SK-N-SH (cell line): Measurements from ENCODE around the gene TMIGD2. TPM values are rescaled to one million over a fixed set of nuclear protein-coding genes. Genes with fewer than 3 reads are reported as not detected.

ENCODE experiments used
- CTCF ChIA-PET: fragments of 300-600, 350-600 bp; formaldehyde crosslinking; extraction: SDS; loops from one replicate; lab custom pipeline; 2021; lab: Yijun Ruan, JAX
- POLR2A ChIA-PET: fragments of 350-600 bp; sonication (Branson Sonifier 250); formaldehyde crosslinking; extraction: SDS; loops from one replicate; lab custom pipeline; 2020; ENCODE audit warnings: antibody characterized with exemption, inconsistent platforms; lab: Yijun Ruan, JAX
- DNase-seq: peaks from one replicate; pipeline ENCODE4 v3.0.0; 2012
- H2AFZ ChIP-seq: fragments of 200-600 bp; sonication (generic); 2 replicates; pipeline ENCODE4 v1.8.1; 2016; ENCODE audit warnings: antibody characterized with exemption, mild to moderate bottlenecking, low read depth
- H3F3A ChIP-seq: fragments of 200-600 bp; sonication (generic); replicated peaks from 2 replicates; pipeline ENCODE3; 2016; ENCODE audit warnings: antibody characterized with exemption, mild to moderate bottlenecking; ENCODE audit not compliant: insufficient read depth
- H3K27ac ChIP-seq, 2 experiments: fragments of 200-500 bp in 1 of 2; fragments of 200-600 bp in 1 of 2; sonication (Bioruptor generic) in 1 of 2; sonication (generic), shearing (Covaris generic) in 1 of 2; 2 replicates each; pipeline versions ENCODE4 v1.5.1 to v1.6.1; 2014 to 2016; ENCODE audit warnings: low read depth in 2 of 2, inconsistent platforms in 1 of 2, low read length in 1 of 2, mild to moderate bottlenecking in 1 of 2, mixed read lengths in 1 of 2
- H3K27me3 ChIP-seq: fragments of 200-600 bp; sonication (generic), shearing (Covaris generic); 2 replicates; pipeline ENCODE4 v1.6.1; 2016; ENCODE audit warnings: mixed run types; ENCODE audit not compliant: insufficient read depth
- H3K36me3 ChIP-seq, 2 experiments: fragments of 200-500 bp in 1 of 2; fragments of 200-600 bp in 1 of 2; sonication (Bioruptor generic) in 1 of 2; sonication (generic) in 1 of 2; replicated peaks in 1 of 2; 2 replicates each; pipeline versions ENCODE3 to v1.5.1; 2014 to 2016; ENCODE audit warnings: low read length in 1 of 2, mild to moderate bottlenecking in 1 of 2; ENCODE audit not compliant: insufficient read depth in 2 of 2, control insufficient read depth in 1 of 2
- H3K4me1 ChIP-seq, 2 experiments: fragments of 200-500 bp in 1 of 2; fragments of 200-600 bp in 1 of 2; sonication (Bioruptor generic) in 1 of 2; sonication (generic), shearing (Covaris generic) in 1 of 2; 2 replicates each; pipeline versions ENCODE4 v1.5.1 to v1.6.1; 2014 to 2016; ENCODE audit warnings: low read depth in 1 of 2, low read length in 1 of 2, mixed run types in 1 of 2; ENCODE audit not compliant: insufficient read depth in 2 of 2, control insufficient read depth in 1 of 2
- H3K4me2 ChIP-seq: fragments of 200-600 bp; sonication (generic), shearing (Covaris generic); 2 replicates; pipeline ENCODE4 v1.6.1; 2017; ENCODE audit warnings: mixed run types
- H3K4me3 ChIP-seq, 2 experiments: fragments of 200-500 bp in 1 of 2; fragments of 200-600 bp in 1 of 2; sonication (Bioruptor generic) in 1 of 2; sonication (generic), shearing (Covaris generic) in 1 of 2; 2 replicates each; pipeline versions ENCODE4 v1.5.1 to v1.8.1; 2014 to 2016; ENCODE audit warnings: low read depth in 2 of 2, inconsistent platforms in 1 of 2, low read length in 1 of 2, mild to moderate bottlenecking in 1 of 2, mixed read lengths in 1 of 2, moderate library complexity in 1 of 2
- H3K79me2 ChIP-seq: fragments of 200-600 bp; sonication (generic); 2 replicates; pipeline ENCODE4 v1.8.1; 2017; ENCODE audit warnings: mild to moderate bottlenecking; ENCODE audit not compliant: insufficient read depth
- H3K9ac ChIP-seq: fragments of 200-600 bp; sonication (generic); 2 replicates; pipeline ENCODE4 v1.6.1; 2017; ENCODE audit warnings: mixed run types
- H3K9me2 ChIP-seq: fragments of 200-600 bp; sonication (generic); 2 replicates; pipeline ENCODE4 v1.6.1; 2017; ENCODE audit warnings: mixed run types
- H3K9me3 ChIP-seq: fragments of 200-600 bp; sonication (generic); 2 replicates; pipeline ENCODE4 v1.6.1; 2017; ENCODE audit warnings: mixed run types, mild to moderate bottlenecking, moderate library complexity
- H4K20me1 ChIP-seq: fragments of 200-600 bp; sonication (generic); 2 replicates; pipeline ENCODE4 v1.6.1; 2017; ENCODE audit warnings: mild to moderate bottlenecking, mixed run types; ENCODE audit not compliant: insufficient read depth
- CHD2 ChIP-seq: fragments of 150-350 bp; IDR thresholded peaks from 2 replicates; pipeline ENCODE4 v1.6.1; 2018; ENCODE audit warnings: low read length; ENCODE audit not compliant: partially characterized antibody
- ELF1 ChIP-seq: IDR thresholded peaks from 2 replicates; pipeline ENCODE4 v1.4.0; 2012
- EP300 ChIP-seq, 2 experiments: IDR thresholded peaks; 2 replicates each; pipeline versions ENCODE4 v1.4.0 to v1.6.1; 2012; ENCODE audit warnings: borderline replicate concordance in 1 of 2, low read depth in 1 of 2, low read length in 1 of 2
- EZH2phosphoT487 ChIP-seq: fragments of 200-600 bp; sonication (generic); IDR thresholded peaks from 2 replicates; pipeline ENCODE4 v1.6.1; 2017; ENCODE audit warnings: low read depth, mixed run types, mild to moderate bottlenecking, antibody characterized with exemption, moderate library complexity, borderline replicate concordance
- FOXM1 ChIP-seq: IDR thresholded peaks from 2 replicates; pipeline ENCODE4 v1.4.0; 2012; ENCODE audit warnings: low read depth, mild to moderate bottlenecking
- GABPA ChIP-seq: IDR thresholded peaks from 2 replicates; pipeline ENCODE4 v1.4.0; 2012; ENCODE audit warnings: low read depth, mild to moderate bottlenecking
- GATA2 ChIP-seq: sonication (generic); formaldehyde crosslinking; IDR thresholded peaks from 2 replicates; pipeline ENCODE4 v1.5.0; 2020; ENCODE audit warnings: mild to moderate bottlenecking, missing genetic modification reagents
- JUND ChIP-seq: IDR thresholded peaks from 2 replicates; pipeline ENCODE4 v1.4.0; 2012
- MXI1 ChIP-seq: IDR thresholded peaks from 2 replicates; pipeline ENCODE4 v1.6.1; 2012; ENCODE audit warnings: mild to moderate bottlenecking, low read depth, low read length, improper control_type of control experiment
- NFIC ChIP-seq: IDR thresholded peaks from 2 replicates; pipeline ENCODE4 v1.4.0; 2012; ENCODE audit warnings: borderline replicate concordance
- NRF1 ChIP-seq: IDR thresholded peaks from 2 replicates; pipeline ENCODE4 v1.6.1; 2012; ENCODE audit warnings: low read depth, mild to moderate bottlenecking, low read length
- POLR2AphosphoS5 ChIP-seq: IDR thresholded peaks from 2 replicates; pipeline ENCODE4 v1.6.1; 2012; ENCODE audit warnings: low read depth, low read length
- RAD21 ChIP-seq: IDR thresholded peaks from 2 replicates; pipeline ENCODE4 v1.6.1; 2012; ENCODE audit warnings: mild to moderate bottlenecking, low read length
- RCOR1 ChIP-seq: fragments of 150-350 bp; IDR thresholded peaks from 2 replicates; pipeline ENCODE4 v1.6.1; 2017; ENCODE audit warnings: antibody characterized with exemption, low read length
- RFX5 ChIP-seq: IDR thresholded peaks from 2 replicates; pipeline ENCODE4 v1.6.1; 2012; ENCODE audit warnings: mild to moderate bottlenecking, improper control_type of control experiment, low read length
- SIN3A ChIP-seq: IDR thresholded peaks from 2 replicates; pipeline ENCODE4 v1.6.1; 2012; ENCODE audit warnings: low read depth, mild to moderate bottlenecking, low read length, moderate library complexity, borderline replicate concordance
- SMC3 ChIP-seq: IDR thresholded peaks from 2 replicates; pipeline ENCODE4 v1.6.1; 2012; ENCODE audit warnings: low read depth, low read length, improper control_type of control experiment
- TAF1 ChIP-seq: IDR thresholded peaks from 2 replicates; pipeline ENCODE4 v1.6.1; 2012; ENCODE audit warnings: low read depth, mild to moderate bottlenecking, low read length, moderate library complexity, borderline replicate concordance
- TCF12 ChIP-seq: IDR thresholded peaks from 2 replicates; pipeline ENCODE4 v1.4.0; 2012
- YY1 ChIP-seq: IDR thresholded peaks from 2 replicates; pipeline ENCODE4 v1.4.0; 2012; ENCODE audit warnings: low read depth, mild to moderate bottlenecking
- WGBS: methylation state at CpG from one replicate; pipeline ENCODE4 v1.1.6; 2017; ENCODE audit warnings: low lambda C conversion rate; 5-methylcytosine and 5-hydroxymethylcytosine counted together
- polyA plus RNA-seq, 3 experiments: library from polyadenylated mRNA; depleted of rRNA; stranded (reverse); fragments of >200 nt; gene quantifications; 2 replicates each; pipeline ENCODE4 v1.2.3, GENCODE V29; 2012
- TF ChIP-seq, protein P1 (sequence below): fragments of 150-350 bp; IDR thresholded peaks from 2 replicates; pipeline ENCODE4 v1.6.1; 2017; ENCODE audit warnings: antibody characterized with exemption, low read length, low read depth, borderline replicate concordance
- TF ChIP-seq, protein P2 (sequence below): fragments of 200-600 bp; sonication (generic); IDR thresholded peaks from 2 replicates; pipeline ENCODE4 v1.6.1; 2017; ENCODE audit warnings: antibody characterized with exemption, mild to moderate bottlenecking, moderate library complexity
- TF ChIP-seq, protein P3 (sequence below): IDR thresholded peaks from 2 replicates; pipeline ENCODE4 v1.6.1; 2012; ENCODE audit warnings: mild to moderate bottlenecking, low read depth, low read length, moderate library complexity
- TF ChIP-seq, protein P4 (sequence below): fragments of 150-350 bp; IDR thresholded peaks from 2 replicates; pipeline ENCODE4 v1.6.1; 2016; ENCODE audit warnings: mild to moderate bottlenecking, low read depth, low read length
- TF ChIP-seq, protein P5 (sequence below): IDR thresholded peaks from 2 replicates; pipeline ENCODE4 v1.4.0; 2012; ENCODE audit warnings: low read depth, borderline replicate concordance

TMIGD2 gene
- polyA plus RNA-seq, 1 of the 3 experiments (the other 2 are of a cell fraction) = not detected

DNA sequence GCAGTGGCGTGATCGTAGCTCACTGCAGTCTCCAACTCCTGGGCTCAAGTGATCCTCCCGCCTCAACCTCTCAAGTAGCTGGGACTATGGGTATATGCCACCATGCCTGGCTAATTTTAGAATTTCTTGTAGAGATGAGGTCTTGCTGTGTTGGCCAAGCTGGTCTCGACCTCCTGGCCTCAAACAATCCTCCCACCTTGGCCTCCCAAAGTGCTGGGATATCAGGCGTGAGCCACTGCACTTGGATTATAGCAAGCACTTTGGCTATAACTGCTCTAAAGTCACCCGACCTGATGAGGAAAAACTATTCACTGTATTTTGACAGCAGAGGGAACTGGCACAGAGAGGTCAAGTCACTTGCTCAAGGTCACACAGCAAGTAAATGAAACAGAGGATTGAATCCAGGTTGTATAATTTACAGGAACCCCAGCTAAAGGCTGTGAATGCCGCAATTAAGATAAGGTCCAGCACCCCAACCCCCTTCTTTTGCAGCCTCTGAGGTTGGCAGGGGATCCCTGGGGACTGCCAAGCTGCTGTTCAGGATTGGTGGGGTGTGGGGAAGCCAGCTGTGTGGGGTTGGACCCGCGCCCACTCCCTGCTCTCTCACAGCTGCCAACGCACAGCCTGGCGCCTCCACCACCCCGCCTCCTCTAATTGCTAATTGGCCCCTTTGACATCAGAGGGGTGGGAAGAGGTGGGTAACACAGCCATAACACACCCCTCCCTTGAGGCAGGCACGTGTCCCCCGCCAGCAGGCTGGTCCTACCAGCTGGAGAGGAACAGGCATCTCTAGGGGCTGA is 6.0 kb downstream of the TMIGD2 start:
- H3K36me3 ChIP-seq = no peaks in the 10 kb centered on the region
- H4K20me1 ChIP-seq = no peaks in the 10 kb centered on the region
- H3K27me3 ChIP-seq = no peaks in the 10 kb centered on the region
- H3K4me1 ChIP-seq = peaks cover 0 to 14% of the 10 kb centered on the region in 2 experiments; a peak in 1 of 4 replicates
- H3K4me3 ChIP-seq = no peak overlapping the region
- H3K79me2 ChIP-seq = no peaks in the 10 kb centered on the region
- peak; percentile 90 for DNase-seq
- POLR2A ChIA-PET = interaction anchor here (0.6 to 1.6 kb wide), 5 partner anchors 11 to 46 kb away, joined by 3 to 7 read pairs (median 3); no protein-coding TSS in a partner anchor
- 40% methylated on average over 10 of the region's 14 CpGs for WGBS
- H3F3A ChIP-seq = no peaks in the 10 kb centered on the region
- no peaks in the 10 kb centered on the region for H3K9me2 ChIP-seq
- H3K4me2 ChIP-seq = no peak overlapping the region
- no peaks in the 10 kb centered on the region for H3K9me3 ChIP-seq
- CTCF ChIA-PET = interaction anchor here (0.8 to 2.5 kb wide), 6 partner anchors 9 to 57 kb away, joined by 3 to 12 read pairs (median 4); partner anchors contain the start of genes FSD1 and YJU2
- no peak overlapping the region for H3K9ac ChIP-seq
- no peak overlapping the region for H2AFZ ChIP-seq
- peak overlapping the region in 1 of 2 experiments; percentile 24; a peak in 2 of 4 replicates for H3K27ac ChIP-seq
- TF ChIP-seq YY1 (no peak), NFIC (no peak), TCF12 (no peak), MXI1 (peak; percentile 79), EP300 (IDR thresholded peaks at IDR 0.05; ENCODE audit: borderline replicate concordance in 1 of 2, low read depth in 1 of 2, low read length in 1 of 2) (peak in 1 of 2 experiments; percentile 30; a peak in 1 of 4 replicates), JUND (no peak), FOXM1 (no peak), GATA2 (CRISPR knock-in tag) (no peak), POLR2AphosphoS5 (no peak), EZH2phosphoT487 (no peak), NRF1 (no peak), RCOR1 (no peak; the same call in 1 of the 2 replicates), CHD2 (peak; percentile 58), TAF1 (no peak), RFX5 (peak; percentile 10; the same call in 1 of the 2 replicates), ELF1 (no peak), RAD21 (no peak; the same call in 1 of the 2 replicates), SMC3 (no peak), GABPA (no peak), SIN3A (no peak)
- TF ChIP-seq, protein P1, sequence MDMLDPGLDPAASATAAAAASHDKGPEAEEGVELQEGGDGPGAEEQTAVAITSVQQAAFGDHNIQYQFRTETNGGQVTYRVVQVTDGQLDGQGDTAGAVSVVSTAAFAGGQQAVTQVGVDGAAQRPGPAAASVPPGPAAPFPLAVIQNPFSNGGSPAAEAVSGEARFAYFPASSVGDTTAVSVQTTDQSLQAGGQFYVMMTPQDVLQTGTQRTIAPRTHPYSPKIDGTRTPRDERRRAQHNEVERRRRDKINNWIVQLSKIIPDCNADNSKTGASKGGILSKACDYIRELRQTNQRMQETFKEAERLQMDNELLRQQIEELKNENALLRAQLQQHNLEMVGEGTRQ = no peak; the same call in 1 of the 2 replicates
- TF ChIP-seq, protein P2, sequence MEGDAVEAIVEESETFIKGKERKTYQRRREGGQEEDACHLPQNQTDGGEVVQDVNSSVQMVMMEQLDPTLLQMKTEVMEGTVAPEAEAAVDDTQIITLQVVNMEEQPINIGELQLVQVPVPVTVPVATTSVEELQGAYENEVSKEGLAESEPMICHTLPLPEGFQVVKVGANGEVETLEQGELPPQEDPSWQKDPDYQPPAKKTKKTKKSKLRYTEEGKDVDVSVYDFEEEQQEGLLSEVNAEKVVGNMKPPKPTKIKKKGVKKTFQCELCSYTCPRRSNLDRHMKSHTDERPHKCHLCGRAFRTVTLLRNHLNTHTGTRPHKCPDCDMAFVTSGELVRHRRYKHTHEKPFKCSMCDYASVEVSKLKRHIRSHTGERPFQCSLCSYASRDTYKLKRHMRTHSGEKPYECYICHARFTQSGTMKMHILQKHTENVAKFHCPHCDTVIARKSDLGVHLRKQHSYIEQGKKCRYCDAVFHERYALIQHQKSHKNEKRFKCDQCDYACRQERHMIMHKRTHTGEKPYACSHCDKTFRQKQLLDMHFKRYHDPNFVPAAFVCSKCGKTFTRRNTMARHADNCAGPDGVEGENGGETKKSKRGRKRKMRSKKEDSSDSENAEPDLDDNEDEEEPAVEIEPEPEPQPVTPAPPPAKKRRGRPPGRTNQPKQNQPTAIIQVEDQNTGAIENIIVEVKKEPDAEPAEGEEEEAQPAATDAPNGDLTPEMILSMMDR = no peak
- TF ChIP-seq, protein P3, sequence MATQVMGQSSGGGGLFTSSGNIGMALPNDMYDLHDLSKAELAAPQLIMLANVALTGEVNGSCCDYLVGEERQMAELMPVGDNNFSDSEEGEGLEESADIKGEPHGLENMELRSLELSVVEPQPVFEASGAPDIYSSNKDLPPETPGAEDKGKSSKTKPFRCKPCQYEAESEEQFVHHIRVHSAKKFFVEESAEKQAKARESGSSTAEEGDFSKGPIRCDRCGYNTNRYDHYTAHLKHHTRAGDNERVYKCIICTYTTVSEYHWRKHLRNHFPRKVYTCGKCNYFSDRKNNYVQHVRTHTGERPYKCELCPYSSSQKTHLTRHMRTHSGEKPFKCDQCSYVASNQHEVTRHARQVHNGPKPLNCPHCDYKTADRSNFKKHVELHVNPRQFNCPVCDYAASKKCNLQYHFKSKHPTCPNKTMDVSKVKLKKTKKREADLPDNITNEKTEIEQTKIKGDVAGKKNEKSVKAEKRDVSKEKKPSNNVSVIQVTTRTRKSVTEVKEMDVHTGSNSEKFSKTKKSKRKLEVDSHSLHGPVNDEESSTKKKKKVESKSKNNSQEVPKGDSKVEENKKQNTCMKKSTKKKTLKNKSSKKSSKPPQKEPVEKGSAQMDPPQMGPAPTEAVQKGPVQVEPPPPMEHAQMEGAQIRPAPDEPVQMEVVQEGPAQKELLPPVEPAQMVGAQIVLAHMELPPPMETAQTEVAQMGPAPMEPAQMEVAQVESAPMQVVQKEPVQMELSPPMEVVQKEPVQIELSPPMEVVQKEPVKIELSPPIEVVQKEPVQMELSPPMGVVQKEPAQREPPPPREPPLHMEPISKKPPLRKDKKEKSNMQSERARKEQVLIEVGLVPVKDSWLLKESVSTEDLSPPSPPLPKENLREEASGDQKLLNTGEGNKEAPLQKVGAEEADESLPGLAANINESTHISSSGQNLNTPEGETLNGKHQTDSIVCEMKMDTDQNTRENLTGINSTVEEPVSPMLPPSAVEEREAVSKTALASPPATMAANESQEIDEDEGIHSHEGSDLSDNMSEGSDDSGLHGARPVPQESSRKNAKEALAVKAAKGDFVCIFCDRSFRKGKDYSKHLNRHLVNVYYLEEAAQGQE = no peak
- TF ChIP-seq, protein P4, sequence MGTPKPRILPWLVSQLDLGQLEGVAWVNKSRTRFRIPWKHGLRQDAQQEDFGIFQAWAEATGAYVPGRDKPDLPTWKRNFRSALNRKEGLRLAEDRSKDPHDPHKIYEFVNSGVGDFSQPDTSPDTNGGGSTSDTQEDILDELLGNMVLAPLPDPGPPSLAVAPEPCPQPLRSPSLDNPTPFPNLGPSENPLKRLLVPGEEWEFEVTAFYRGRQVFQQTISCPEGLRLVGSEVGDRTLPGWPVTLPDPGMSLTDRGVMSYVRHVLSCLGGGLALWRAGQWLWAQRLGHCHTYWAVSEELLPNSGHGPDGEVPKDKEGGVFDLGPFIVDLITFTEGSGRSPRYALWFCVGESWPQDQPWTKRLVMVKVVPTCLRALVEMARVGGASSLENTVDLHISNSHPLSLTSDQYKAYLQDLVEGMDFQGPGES = no peak
- TF ChIP-seq, protein P5, sequence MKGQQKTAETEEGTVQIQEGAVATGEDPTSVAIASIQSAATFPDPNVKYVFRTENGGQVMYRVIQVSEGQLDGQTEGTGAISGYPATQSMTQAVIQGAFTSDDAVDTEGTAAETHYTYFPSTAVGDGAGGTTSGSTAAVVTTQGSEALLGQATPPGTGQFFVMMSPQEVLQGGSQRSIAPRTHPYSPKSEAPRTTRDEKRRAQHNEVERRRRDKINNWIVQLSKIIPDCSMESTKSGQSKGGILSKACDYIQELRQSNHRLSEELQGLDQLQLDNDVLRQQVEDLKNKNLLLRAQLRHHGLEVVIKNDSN = no peak
